Esophagus muscularis mucosa (tissue), 3 donors: Measurements from ENCODE around the gene C2orf92.
A peak's percentile ranks its signal among the peaks of the same experiment; 100 is the strongest.

Experiments
- POLR2A ChIP-seq: fragments of 450-650 bp; IDR thresholded peaks from one replicate; pipeline ENCODE4 v1.6.1; 2017; ENCODE audit warnings: antibody characterized with exemption, moderate library complexity, mild to moderate bottlenecking, low read depth
- TF ChIP-seq, protein P1 (sequence below), 3 experiments: fragments of 200-600 bp in 2 of 3; fragments of 450-650 bp in 1 of 3; sonication (generic) in 2 of 3; IDR thresholded peaks; one replicate each; pipeline ENCODE4 v1.5.1; 2017 to 2019; ENCODE audit warnings: antibody characterized with exemption in 3 of 3, mild to moderate bottlenecking in 2 of 3, moderate library complexity in 1 of 3

DNA sequence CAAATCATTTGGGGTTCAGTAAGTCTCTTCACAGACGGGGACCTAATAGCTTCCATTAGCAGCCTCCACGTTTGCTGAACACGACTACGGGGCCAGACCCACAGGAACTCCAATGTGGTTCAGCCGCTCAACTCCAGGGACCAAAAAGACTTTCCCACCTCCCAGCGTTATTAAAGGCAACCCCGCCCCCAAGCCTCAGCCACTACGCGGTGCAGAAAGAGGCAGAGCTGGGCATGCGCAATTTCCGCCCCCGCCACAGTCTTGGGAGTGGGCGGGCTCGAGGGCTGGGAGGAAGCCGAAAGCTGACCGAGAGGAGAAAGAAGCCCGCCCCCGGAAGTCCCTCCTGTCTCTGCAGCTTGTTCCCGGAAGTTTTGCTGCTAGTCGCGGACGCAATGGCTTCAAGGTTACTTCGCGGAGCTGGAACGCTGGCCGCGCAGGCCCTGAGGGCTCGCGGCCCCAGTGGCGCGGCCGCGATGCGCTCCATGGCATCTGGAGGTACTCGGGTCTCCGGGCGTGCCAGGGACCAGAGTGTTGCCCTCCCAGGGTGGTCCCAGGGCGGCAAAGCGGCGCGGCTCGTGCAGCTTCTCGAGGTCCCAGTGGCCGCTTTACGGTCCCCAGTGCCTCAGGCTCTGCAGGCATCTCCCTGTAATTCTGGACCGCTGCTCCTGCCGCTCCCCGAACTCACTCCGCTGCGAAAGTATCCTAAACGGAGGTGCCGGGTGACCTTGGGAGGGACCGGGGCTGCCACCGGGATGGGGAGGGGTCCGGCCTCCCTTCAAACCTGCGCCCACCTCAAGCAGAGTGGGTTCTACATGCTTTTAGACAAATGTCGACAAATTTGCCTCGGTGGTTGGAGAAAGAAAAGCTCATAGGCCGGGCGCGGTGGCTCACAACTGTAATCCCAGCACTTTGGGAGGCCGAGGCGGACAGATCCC lies 23.6 kb upstream of the C2orf92 start, which contains the start of gene COX5B:
- TF ChIP-seq, protein P1, sequence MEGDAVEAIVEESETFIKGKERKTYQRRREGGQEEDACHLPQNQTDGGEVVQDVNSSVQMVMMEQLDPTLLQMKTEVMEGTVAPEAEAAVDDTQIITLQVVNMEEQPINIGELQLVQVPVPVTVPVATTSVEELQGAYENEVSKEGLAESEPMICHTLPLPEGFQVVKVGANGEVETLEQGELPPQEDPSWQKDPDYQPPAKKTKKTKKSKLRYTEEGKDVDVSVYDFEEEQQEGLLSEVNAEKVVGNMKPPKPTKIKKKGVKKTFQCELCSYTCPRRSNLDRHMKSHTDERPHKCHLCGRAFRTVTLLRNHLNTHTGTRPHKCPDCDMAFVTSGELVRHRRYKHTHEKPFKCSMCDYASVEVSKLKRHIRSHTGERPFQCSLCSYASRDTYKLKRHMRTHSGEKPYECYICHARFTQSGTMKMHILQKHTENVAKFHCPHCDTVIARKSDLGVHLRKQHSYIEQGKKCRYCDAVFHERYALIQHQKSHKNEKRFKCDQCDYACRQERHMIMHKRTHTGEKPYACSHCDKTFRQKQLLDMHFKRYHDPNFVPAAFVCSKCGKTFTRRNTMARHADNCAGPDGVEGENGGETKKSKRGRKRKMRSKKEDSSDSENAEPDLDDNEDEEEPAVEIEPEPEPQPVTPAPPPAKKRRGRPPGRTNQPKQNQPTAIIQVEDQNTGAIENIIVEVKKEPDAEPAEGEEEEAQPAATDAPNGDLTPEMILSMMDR (IDR thresholded peaks at IDR 0.05) = no peak
- TF ChIP-seq POLR2A = peak; percentile 46
